HL-60 (cell line): ENCODE data around the gene IGFBP2.

ENCODE experiments used
- CTCF ChIP-seq: IDR thresholded peaks from one replicate; pipeline ENCODE4 v1.5.1; 2011; ENCODE audit warnings: low read length, control low read depth, inconsistent platforms; ENCODE audit not compliant: insufficient read depth
- GABPA ChIP-seq: IDR thresholded peaks from 2 replicates; pipeline ENCODE4 v1.6.1; 2012; ENCODE audit warnings: low read depth
- POLR2AphosphoS5 ChIP-seq: IDR thresholded peaks from 2 replicates; pipeline ENCODE4 v1.6.1; 2012; ENCODE audit warnings: low read depth

GRCh38 chr2:216671791-216672343 is 38.6 kb downstream of the IGFBP2 start:
- TF ChIP-seq CTCF, result no peak
- TF ChIP-seq POLR2AphosphoS5, result no peak
- TF ChIP-seq GABPA, result no peak
